Effector memory CD8-positive, alpha-beta T cell (primary cell): ENCODE results near the gene GOLGA6C.
"Not testable (repeated sequence)": the region's sequence is repeated elsewhere in the genome, so short reads cannot be mapped to it uniquely, and the experiment has no call there.

ENCODE experiments used
- ATAC-seq: fragments of 150-1000 bp; cut with Tn5 transposase; replicated peaks from 2 replicates; pipeline ENCODE4 v1.10.0; 2021; ENCODE audit warnings: mild to moderate bottlenecking, moderate library complexity
- DNase-seq, 3 experiments: peaks; one replicate each; pipeline ENCODE4 v3.0.0; 2021
- H3K27ac Mint-ChIP-seq, 2 donors: one replicate each; pipeline ENCODE4 v1.8.0; 2022; ENCODE audit warnings: mild to moderate bottlenecking in 2 of 2, mixed read lengths in 2 of 2, moderate library complexity in 2 of 2
- H3K27me3 Mint-ChIP-seq, 2 donors: one replicate each; pipeline ENCODE4 v1.8.0; 2022; ENCODE audit warnings: mixed read lengths in 2 of 2
- H3K36me3 Mint-ChIP-seq: one replicate; pipeline ENCODE4 v1.8.0; 2022; ENCODE audit warnings: mild to moderate bottlenecking, moderate library complexity, mixed read lengths; ENCODE audit not compliant: insufficient read depth
- H3K4me1 Mint-ChIP-seq, 2 donors: one replicate each; pipeline ENCODE4 v1.8.0; 2022; ENCODE audit warnings: low read depth in 2 of 2, mixed read lengths in 2 of 2
- H3K4me3 Mint-ChIP-seq, 2 donors: one replicate each; pipeline ENCODE4 v1.8.0; 2022; ENCODE audit warnings: mild to moderate bottlenecking in 2 of 2, mixed read lengths in 2 of 2, moderate library complexity in 2 of 2
- H3K9me3 Mint-ChIP-seq, 2 donors: one replicate each; pipeline ENCODE4 v1.8.0; 2022; ENCODE audit warnings: mixed read lengths in 2 of 2

Gene GOLGA6C

DNA sequence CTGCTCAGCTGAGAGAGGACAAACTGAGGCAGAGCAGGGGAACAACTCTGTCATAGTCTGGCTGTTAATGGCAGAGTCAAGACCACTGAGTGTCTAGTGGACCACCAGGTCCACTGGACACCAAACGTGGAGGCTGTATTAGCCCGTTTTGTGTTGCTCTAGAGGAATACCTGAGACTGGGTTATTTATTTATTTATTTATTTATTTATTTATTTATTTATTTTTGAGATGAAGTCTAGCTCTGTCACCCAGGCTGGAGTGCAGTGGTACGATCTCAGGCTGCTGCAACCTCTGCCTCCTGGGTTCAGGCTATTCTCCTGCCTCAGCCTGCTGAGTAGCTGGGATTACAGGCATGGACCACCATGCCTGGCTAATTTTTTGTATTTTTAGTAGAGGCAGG is 40.6 kb upstream of the GOLGA6C start:
- H3K4me3 Mint-ChIP-seq, H3K9me3 Mint-ChIP-seq: not testable (repeated sequence)
- H3K36me3 Mint-ChIP-seq: peaks cover 11% of the 10 kb centered on the region

DNA sequence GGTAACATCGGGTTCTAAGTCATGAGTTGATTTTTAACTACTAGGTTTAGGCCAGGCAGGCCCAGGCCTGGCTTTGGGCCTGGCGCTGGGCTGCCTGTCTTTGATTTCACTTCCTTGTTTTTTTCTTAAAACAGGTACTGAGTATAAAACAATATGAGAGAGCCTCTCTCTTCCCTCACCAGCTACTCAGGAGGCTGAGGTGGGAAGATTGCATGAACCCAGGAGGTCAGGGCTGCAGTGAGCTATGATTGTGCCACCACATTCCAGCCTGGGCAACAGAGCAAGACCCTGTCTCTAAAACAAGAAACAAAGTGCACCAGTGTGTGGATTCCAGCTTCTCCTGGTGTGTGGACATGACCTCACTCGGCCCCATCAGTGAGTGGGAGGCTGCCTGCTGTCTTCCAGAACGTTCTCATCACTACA is 38.6 kb upstream of the GOLGA6C start:
- DNase-seq, H3K36me3 Mint-ChIP-seq, ATAC-seq, H3K27ac Mint-ChIP-seq, H3K27me3 Mint-ChIP-seq, H3K9me3 Mint-ChIP-seq, H3K4me1 Mint-ChIP-seq, H3K4me3 Mint-ChIP-seq: not testable (repeated sequence)

More for the DNA sequence above, 40.6 kb upstream of the GOLGA6C start:
- H3K27ac Mint-ChIP-seq, H3K4me1 Mint-ChIP-seq, ATAC-seq, DNase-seq, H3K27me3 Mint-ChIP-seq: not testable (repeated sequence)

DNA sequence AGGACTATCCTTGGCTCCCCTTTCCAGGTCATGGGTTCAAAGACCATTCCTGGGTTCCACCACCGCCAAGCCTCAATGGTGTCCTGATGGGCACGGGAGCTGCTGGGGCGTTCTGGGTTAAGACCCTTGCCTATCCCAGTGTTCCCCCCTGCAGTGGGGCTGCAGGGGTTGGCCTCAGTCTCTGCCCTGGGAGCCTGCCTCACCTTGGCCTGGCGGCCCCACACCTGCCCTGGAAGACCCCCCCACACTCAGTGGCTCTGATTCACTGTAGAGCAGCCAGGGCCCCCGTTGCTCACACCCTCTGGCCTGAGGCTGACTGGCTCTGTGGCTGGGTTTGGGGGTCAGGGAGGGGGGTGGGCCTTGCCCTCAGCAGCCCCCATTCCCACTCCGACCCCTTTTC is 34.4 kb upstream of the GOLGA6C start:
- DNase-seq (no peak), ATAC-seq (no peak)
- Mint-ChIP-seq H3K9me3 (no peaks in the 10 kb centered on the region), H3K4me1 (no peaks in the 10 kb centered on the region), H3K4me3 (no peak overlapping the region), H3K36me3 (no peaks in the 10 kb centered on the region), H3K27me3 (peaks cover 14 to 36% of the 10 kb centered on the region in 2 donors), H3K27ac (no peak overlapping the region)

DNA sequence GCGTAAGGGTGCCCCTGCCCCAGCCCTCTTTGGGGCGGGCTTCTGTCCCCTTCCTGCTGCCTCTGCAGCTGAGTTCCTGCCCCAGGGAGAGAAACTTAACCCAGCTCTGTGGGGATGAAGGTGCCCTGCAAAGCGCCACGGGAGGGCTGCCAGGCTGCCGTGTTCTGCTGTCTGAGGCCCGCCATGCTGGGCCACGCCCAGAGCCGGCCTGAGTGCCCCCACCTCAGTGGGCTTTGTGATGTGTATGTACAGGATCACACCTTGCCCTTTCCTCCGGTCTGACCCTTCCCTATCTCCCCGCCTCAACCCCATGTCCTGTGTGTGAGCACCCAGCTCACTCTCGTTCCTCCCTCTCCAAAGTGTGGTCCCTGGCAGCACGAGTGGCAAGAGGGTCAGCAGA is 33.9 kb upstream of the GOLGA6C start:
- DNase-seq (no peak), ATAC-seq (no peak)
- Mint-ChIP-seq H3K4me1 (no peaks in the 10 kb centered on the region), H3K27ac (no peak overlapping the region), H3K36me3 (no peaks in the 10 kb centered on the region), H3K27me3 (peaks cover 14 to 36% of the 10 kb centered on the region in 2 donors), H3K9me3 (no peaks in the 10 kb centered on the region), H3K4me3 (no peak overlapping the region)

DNA sequence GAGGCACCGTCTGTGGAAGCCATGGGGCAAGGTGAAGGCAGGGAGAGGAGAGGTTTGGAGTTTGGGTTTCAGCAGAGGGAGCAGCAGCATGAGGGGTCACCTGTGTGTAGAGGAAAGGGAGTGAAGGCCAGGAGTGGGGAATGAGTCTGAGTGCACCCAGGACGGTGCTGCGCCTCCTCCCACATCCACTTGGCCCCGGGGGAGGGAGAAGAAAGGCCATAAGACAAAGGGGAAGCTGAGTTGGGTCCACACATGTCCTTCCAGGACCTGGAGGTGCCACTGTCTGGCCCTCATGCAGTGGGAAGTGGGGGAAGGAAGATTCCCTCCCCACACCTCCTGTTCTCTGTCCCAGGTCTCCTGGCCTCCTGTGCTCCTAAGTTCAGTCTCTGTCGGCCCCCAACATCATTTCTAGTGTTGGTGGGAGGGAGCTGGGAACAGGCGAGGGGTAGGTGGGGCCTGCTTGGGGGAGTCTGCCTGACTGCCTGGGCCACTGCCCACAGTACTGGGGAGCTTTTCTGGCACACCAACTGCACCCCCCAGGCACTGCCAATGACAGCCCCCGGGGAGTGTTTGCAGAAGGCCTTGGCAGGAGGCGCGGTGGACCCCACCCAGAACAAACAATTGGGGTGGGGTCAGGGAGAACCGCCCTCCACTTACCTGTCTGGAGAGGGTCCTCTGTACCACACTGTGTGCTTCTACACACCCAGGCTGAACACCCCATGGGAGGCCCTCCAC is 32.9 kb upstream of the GOLGA6C start:
- H3K4me3 Mint-ChIP-seq, H3K9me3 Mint-ChIP-seq, H3K4me1 Mint-ChIP-seq, DNase-seq, H3K36me3 Mint-ChIP-seq, ATAC-seq: not testable (repeated sequence)
- H3K27me3 Mint-ChIP-seq: peaks cover 14 to 41% of the 10 kb centered on the region in 2 donors
- H3K27ac Mint-ChIP-seq: peak overlapping the region in 1 of 2 donors; percentile 65

DNA sequence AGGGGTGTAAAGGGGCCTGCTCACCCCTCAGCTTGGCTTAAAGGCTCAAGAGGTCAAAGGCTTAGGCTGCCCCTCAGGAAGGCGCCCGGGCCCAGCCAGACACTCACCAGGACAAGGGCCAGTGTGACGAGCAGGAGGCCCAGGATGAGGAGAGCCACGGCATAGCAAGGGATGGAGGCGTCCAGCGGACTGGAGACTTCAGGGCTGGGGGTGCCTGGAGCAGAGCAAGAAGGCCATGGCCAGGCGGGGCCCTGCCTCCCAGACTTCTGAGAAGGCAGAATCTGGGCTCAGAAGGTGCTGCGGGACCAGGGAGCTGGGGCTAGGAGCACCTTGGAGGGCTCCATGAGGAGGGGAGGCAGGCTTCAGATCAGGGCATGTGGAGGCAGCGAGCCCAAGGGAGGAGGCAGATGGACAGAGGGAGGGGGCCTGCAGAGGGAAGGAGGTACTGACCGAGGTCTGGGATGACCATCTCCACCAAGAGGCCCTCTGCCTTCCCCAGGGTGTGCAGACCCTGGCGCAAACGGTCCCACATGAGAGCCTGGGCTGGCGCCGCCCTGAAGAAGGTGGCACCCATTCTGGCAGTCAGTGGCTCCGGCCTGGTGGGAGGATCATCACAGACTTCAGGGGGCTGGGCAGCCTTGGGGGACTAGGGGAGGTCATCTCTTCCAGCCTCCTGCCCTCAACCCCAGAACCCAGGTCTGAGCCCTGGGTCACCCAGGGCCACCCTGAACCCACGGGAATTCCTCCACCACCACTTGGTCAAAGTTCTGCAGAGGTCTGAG is 32.0 kb upstream of the GOLGA6C start:
- no peaks in the 10 kb centered on the region for H3K9me3 Mint-ChIP-seq
- no peaks in the 10 kb centered on the region for H3K36me3 Mint-ChIP-seq
- no peak overlapping the region for H3K4me3 Mint-ChIP-seq
- H3K27me3 Mint-ChIP-seq: peaks cover 14 to 50% of the 10 kb centered on the region in 2 donors
- ATAC-seq: no peak
- H3K27ac Mint-ChIP-seq: peak overlapping the region in 1 of 2 donors; percentile 13
- DNase-seq: no peak
- H3K4me1 Mint-ChIP-seq: no peaks in the 10 kb centered on the region

DNA sequence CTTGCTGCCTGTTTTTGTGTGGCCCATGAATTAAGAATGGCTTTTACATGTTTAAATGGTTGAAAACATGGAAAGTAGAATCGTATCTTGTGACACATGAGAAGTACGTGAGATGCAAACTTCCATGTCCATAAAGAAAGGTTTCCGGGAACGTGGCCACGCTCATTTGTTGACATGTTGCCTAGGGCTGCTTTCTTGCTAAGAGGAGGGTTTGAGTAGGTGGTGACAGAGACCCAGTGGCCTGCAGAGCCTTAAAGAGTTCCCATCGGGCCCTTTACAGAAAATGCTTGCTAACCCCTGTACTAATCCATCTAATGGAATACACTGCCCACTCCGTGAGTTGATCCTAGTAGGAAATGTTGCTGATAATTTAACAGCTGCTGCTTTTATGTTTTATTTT is 31.0 kb upstream of the GOLGA6C start:
- peaks cover 20 to 60% of the 10 kb centered on the region in 2 donors for H3K27me3 Mint-ChIP-seq
- H3K4me3 Mint-ChIP-seq, ATAC-seq, DNase-seq, H3K9me3 Mint-ChIP-seq, H3K27ac Mint-ChIP-seq, H3K36me3 Mint-ChIP-seq, H3K4me1 Mint-ChIP-seq: not testable (repeated sequence)

DNA sequence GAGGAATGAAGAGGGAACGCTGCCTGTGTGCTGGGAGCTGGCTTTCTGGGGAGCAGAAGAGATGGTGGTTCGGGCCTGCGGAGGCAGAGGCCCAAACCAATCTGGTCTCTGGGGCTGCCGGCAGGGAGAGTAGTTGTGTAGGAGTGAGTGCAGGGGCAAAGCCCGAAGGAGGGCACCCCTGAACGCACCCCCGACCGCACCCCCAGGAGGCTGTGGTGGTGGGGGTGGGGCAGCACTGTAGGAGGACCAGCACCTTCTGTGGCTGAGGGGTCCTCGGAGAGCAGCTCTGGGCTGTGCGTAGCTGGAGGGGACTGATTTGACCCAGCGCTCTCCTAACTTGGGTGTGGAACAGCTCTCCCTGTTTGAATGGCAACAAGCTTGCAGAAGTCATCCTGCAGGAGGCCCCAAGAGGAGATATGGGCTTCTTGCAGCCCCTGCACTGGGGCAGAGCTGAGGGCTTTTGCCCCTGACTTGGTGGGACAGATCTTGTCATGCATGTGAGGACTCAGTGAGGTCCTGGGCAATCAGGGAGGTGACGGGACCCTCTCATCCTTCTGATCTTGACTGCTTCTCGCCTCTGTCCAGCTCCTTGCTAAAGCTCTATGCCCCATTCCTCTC is 30.4 kb upstream of the GOLGA6C start:
- Mint-ChIP-seq H3K4me3 (no peak overlapping the region), H3K27me3 (peaks cover 27 to 66% of the 10 kb centered on the region in 2 donors), H3K4me1 (no peaks in the 10 kb centered on the region), H3K9me3 (no peaks in the 10 kb centered on the region), H3K36me3 (no peaks in the 10 kb centered on the region), H3K27ac (no peak overlapping the region)
- DNase-seq: no peak
- no peak for ATAC-seq

DNA sequence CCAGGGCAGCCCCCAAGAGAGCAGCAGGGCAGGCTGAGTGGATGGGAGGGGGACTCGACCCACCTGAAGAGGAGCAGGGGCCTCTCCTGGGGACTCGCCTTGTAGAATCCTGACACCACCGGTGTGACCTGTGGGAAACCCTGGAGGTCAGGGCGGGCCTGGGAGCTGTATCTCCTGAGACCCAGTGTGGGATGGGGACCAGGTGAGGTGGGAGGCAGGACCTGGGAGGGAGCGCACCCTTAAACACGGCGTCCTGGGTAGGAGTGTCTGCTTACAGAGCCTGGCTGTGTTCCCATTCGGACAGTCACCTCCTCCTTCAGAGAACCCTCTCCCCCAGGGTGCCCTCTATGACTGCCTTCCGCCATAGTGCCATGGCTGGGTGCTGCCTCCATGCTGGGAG is 29.3 kb upstream of the GOLGA6C start:
- Mint-ChIP-seq H3K36me3 (no peaks in the 10 kb centered on the region), H3K4me3 (no peak overlapping the region), H3K27ac (no peak overlapping the region), H3K27me3 (peaks cover 33 to 76% of the 10 kb centered on the region in 2 donors), H3K4me1 (no peaks in the 10 kb centered on the region), H3K9me3 (no peaks in the 10 kb centered on the region)
- DNase-seq (no peak), ATAC-seq (no peak)

DNA sequence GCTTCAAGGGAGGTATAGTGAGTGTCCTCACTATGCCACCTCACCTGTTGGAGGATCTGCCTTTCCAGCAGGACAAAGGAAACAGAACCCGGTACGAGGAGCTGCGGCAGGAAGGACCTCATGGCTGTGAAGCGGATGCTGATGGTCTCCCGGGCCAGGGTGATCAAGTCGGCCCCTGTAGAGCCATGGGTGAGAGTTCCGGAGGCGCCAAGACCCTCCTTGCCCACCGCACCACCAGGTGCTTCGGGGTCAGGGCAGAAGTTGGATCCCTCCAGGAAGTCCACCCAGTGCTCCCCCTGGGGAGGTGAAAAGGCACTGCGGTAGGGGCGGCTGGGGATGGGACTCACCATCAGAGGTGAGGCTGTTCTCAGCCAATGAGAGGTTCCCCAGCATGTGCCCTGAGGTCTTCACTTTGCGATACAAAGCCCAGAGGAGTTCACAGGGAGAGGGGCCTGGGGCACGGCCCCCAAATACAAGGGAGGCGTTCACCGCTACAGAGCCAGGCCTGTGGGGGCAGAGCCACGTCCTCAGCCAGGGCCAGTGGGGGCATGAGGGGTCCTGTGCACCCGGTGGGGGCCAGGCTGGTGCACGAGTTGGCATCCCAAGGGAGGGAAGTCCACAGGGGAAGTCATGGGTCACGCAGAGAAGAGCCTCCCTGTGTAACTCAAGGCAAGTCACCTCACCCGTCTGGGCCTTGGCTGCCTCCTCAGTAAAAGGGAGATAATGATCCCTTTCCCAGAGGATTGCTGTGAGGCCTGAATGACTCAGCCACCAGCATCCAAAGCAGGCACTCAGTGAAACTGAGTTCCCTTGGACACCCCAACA is 28.7 kb upstream of the GOLGA6C start:
- no peak overlapping the region for H3K4me3 Mint-ChIP-seq
- DNase-seq (no peak), ATAC-seq (no peak)
- H3K36me3 Mint-ChIP-seq: no peaks in the 10 kb centered on the region
- H3K27ac Mint-ChIP-seq: no peak overlapping the region
- peaks cover 33 to 82% of the 10 kb centered on the region in 2 donors for H3K27me3 Mint-ChIP-seq
- H3K9me3 Mint-ChIP-seq: no peaks in the 10 kb centered on the region
- no peaks in the 10 kb centered on the region for H3K4me1 Mint-ChIP-seq

DNA sequence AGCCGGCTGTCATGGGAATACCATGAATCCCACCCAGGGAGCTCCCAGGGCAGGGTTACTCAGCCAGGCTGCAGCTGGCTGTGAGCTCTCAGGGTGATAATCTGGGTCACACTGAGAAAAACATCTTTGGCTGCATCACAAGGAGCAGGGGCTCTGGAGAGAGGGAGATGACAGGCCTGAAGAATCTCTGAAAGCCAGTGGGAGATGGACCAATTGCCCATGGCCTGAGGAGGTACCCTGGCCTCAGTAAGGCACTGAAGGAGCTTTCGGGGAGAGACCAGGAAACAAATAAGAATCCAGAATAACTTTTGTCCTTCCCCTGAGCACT is 28.2 kb upstream of the GOLGA6C start:
- Mint-ChIP-seq H3K27me3 (peaks cover 36 to 82% of the 10 kb centered on the region in 2 donors), H3K9me3 (no peaks in the 10 kb centered on the region), H3K27ac (no peak overlapping the region), H3K36me3 (no peaks in the 10 kb centered on the region), H3K4me3 (no peak overlapping the region), H3K4me1 (no peaks in the 10 kb centered on the region)
- DNase-seq: no peak
- no peak for ATAC-seq

DNA sequence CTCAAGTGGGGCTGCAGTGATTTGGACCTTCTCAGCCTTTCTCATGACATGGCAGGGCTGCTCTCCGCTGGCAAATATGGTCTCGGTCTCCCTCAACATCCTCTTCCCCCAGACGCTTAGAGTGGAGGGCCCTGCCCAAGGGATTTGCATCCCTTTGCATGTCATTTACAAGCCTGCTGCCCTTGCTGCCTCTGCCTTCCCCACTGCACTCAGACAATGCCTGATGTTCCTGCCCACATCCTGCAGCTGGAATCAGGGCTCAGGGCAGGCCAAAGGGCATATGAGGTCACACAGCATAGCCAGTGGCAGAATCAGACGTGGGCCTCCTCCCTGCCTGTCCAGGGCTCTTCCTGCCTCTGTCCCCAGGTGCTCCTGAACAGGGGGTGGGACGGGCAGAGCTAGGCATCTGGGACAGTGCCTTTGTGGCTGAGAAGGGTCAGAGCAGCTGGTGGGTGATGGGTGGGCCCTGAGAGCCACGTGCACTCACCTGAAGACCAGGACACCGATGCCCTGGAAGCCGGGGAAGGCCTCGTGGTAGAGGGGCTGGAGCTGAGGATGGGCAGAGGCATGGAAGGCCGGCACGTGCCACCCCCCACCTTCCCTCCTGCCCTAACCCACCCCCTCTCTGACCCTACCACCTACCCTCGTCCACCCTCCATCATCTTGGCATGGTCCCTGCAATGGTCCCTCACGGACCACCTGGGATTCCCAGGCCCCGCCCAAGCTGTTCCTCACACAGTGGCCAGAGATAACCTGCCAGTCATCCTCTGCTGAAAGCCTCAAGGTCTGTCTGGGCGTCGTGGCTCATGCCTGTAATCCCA is 27.4 kb upstream of the GOLGA6C start:
- no peaks in the 10 kb centered on the region for H3K36me3 Mint-ChIP-seq
- no peaks in the 10 kb centered on the region for H3K4me1 Mint-ChIP-seq
- H3K27me3 Mint-ChIP-seq: peaks cover 39 to 87% of the 10 kb centered on the region in 2 donors
- no peak for ATAC-seq
- no peak overlapping the region for H3K4me3 Mint-ChIP-seq
- DNase-seq: no peak
- H3K27ac Mint-ChIP-seq: no peak overlapping the region
- no peaks in the 10 kb centered on the region for H3K9me3 Mint-ChIP-seq
